Measurements from ENCODE around the gene PPAN.

The PPAN gene

DNA sequence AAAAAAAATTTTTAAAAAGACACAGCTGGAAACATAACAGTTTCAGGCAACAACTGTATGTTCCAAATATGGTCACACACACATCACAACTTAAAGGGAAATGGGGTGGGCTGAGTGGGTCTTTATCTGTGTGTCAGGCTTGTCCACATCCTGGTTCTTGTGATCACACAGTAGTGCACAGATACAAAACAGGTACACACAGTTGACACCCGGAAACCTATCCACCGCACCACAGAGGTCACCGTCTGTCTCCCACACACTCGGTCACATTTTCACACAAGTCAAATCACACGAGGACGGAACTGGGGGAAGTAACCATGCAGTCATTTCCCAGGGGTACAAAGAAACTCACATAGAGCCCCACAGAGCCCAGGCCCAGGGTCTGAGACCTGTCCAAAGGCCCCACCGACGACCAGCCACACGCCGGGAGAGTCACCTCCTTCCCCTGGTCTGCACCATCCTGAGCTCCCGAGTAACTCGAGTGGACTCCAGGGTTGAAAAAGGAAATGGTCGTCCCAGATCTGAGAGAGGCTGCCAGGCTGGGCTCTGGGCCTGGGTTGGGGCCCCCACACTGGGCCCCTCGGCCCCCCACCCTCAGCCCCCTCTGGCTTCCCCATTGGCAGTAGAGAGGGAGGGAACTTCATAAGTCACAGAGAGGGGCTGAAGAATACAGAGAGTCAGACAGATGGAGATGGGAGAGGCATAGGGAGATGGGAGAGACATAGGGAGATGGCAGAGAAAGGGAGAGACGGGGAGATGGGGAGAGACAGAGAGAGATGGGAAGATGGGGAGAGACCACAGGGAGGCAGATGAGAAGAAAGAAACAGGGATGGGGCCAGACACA is 1.3 kb upstream of the PPAN start:
- Histone ChIP-seq H3K9ac (peak overlapping the region; percentile 96), H3K9me3 (no peaks in the 10 kb centered on the region), H3K4me1 (peaks cover 91% of the 10 kb centered on the region), H3K4me3 (peak overlapping the region; percentile 85; the same call in 1 of the 2 replicates), H4K20me1 (no peaks in the 10 kb centered on the region), H3K4me2 (peak overlapping the region; percentile 97), H3K36me3 (peaks cover 28% of the 10 kb centered on the region), H3K27ac (peak overlapping the region; percentile 98), H3K27me3 (no peaks in the 10 kb centered on the region)
- no peak for TF ChIP-seq Cebpa-rat (IDR thresholded peaks at IDR 0.05)

- H3K4me3 ChIP-seq: peak overlapping the region; percentile 85
These were observed 558 bp upstream of the PPAN start for GRCh38 chr19:10105509-10106099.

DNA sequence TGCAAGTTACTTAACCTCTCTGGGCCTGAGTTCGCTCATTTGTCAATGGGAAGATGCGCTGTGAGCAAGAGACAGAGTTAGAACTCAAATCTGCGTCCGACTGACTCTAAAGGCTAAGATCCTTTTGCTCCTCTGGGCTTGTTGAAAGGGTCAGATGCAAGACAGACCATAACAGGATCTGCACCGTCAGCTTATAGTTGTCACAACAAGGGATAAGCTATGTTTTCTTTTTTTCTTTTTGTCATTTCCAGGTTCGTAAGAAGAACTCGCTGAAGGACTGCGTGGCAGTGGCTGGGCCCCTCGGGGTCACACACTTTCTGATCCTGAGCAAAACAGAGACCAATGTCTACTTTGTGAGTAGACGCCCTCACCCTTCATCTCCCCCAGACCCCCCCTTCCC is 1.1 kb downstream of the PPAN start:
- H3K4me1 ChIP-seq: peaks cover 90% of the 10 kb centered on the region

More at GRCh38 chr19:10105509-10106099, 558 bp upstream of the PPAN start:
- no peak for TF ChIP-seq Cebpa-rat (IDR thresholded peaks at IDR 0.05)
- peaks cover 92% of the 10 kb centered on the region for H3K4me1 ChIP-seq
- no peaks in the 10 kb centered on the region for H4K20me1 ChIP-seq
- H3K9ac ChIP-seq: peak overlapping the region; percentile 96
- H3K4me2 ChIP-seq: peak overlapping the region; percentile 97
- H3K27me3 ChIP-seq: no peaks in the 10 kb centered on the region
- no peaks in the 10 kb centered on the region for H3K9me3 ChIP-seq
- peaks cover 35% of the 10 kb centered on the region for H3K36me3 ChIP-seq
- peak overlapping the region; percentile 98 for H3K27ac ChIP-seq

GRCh38 chr19:10107817-10108367 is 1.7 kb downstream of the PPAN start:
- Histone ChIP-seq H3K27me3 (no peaks in the 10 kb centered on the region), H3K36me3 (peaks cover 45% of the 10 kb centered on the region), H4K20me1 (peaks cover 9% of the 10 kb centered on the region; the same call in 1 of the 2 replicates), H3K27ac (peak overlapping the region; percentile 98), H3K4me2 (peak overlapping the region; percentile 97), H3K9me3 (no peaks in the 10 kb centered on the region), H3K4me1 (peaks cover 90% of the 10 kb centered on the region), H3K9ac (peak overlapping the region; percentile 96), H3K4me3 (peak overlapping the region; percentile 85)
- no peak for TF ChIP-seq Cebpa-rat (IDR thresholded peaks at IDR 0.05)

More for the DNA sequence above, 1.1 kb downstream of the PPAN start:
- Histone ChIP-seq H3K4me3 (peak overlapping the region; percentile 85), H4K20me1 (peaks cover 3% of the 10 kb centered on the region; the same call in 1 of the 2 replicates), H3K9me3 (no peaks in the 10 kb centered on the region), H3K4me2 (peak overlapping the region; percentile 97), H3K27me3 (no peaks in the 10 kb centered on the region), H3K9ac (peak overlapping the region; percentile 96), H3K36me3 (peaks cover 45% of the 10 kb centered on the region), H3K27ac (peak overlapping the region; percentile 98)
- TF ChIP-seq Cebpa-rat (IDR thresholded peaks at IDR 0.05): no peak

- Histone ChIP-seq H3K9me3 (no peaks in the 10 kb centered on the region), H3K9ac (peak overlapping the region; percentile 78), H3K27ac (peak overlapping the region; percentile 92), H3K27me3 (no peaks in the 10 kb centered on the region), H3K4me1 (peaks cover 90% of the 10 kb centered on the region), H4K20me1 (peaks cover 25% of the 10 kb centered on the region), H3K4me2 (peak overlapping the region; percentile 97), H3K36me3 (peaks cover 59% of the 10 kb centered on the region), H3K4me3 (peak overlapping the region; percentile 62; the same call in 1 of the 2 replicates)
- TF ChIP-seq Cebpa-rat (IDR thresholded peaks at IDR 0.05): no peak
These were observed 3.4 kb downstream of the PPAN start for GRCh38 chr19:10109528-10109927.

DNA sequence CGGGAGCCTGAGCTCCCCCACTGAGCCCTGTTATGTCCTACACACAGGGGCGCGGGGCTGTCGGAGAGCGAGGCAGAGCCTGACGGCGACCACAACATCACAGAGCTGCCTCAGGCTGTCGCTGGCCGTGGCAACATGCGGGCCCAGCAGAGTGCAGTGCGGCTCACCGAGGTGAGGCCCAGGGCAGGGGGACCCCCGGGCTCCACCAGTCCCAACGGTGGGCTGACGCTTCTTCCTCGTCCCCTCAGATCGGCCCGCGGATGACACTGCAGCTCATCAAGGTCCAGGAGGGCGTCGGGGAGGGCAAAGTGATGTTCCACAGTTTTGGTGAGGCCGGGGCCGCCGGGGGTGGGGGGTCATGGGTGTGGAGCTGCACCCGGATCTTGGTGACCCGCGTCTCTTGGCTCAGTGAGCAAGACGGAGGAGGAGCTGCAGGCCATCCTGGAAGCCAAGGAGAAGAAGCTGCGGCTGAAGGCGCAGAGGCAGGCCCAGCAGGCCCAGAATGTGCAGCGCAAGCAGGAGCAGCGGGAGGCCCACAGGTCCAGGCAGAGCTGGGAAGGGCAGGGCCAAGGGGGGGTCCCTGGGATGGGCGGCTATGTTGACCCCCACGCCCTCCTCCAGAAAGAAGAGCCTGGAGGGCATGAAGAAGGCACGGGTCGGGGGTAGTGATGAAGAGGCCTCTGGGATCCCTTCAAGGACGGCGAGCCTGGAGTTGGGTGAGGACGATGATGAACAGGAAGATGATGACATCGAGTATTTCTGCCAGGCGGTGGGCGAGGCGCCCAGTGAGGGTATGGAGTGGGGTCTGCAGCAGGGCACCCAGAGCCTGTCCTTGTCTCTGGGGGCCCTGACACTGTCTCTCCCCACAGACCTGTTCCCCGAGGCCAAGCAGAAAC is 4.2 kb downstream of the PPAN start:
- no peak for TF ChIP-seq Cebpa-rat (IDR thresholded peaks at IDR 0.05)
- H3K4me3 ChIP-seq: peak overlapping the region; percentile 62
- peak overlapping the region; percentile 97 for H3K4me2 ChIP-seq
- no peaks in the 10 kb centered on the region for H3K9me3 ChIP-seq
- peaks cover 67% of the 10 kb centered on the region for H3K36me3 ChIP-seq
- no peaks in the 10 kb centered on the region for H3K27me3 ChIP-seq
- peaks cover 85% of the 10 kb centered on the region for H3K4me1 ChIP-seq
- H3K27ac ChIP-seq: peak overlapping the region; percentile 92
- peaks cover 33% of the 10 kb centered on the region for H4K20me1 ChIP-seq
- peak overlapping the region; percentile 78 for H3K9ac ChIP-seq

- TF ChIP-seq Cebpa-rat (IDR thresholded peaks at IDR 0.05): no peak
- H3K4me2 ChIP-seq: peak overlapping the region; percentile 97
- H3K27ac ChIP-seq: peak overlapping the region; percentile 92
- H3K27me3 ChIP-seq: no peaks in the 10 kb centered on the region
- no peaks in the 10 kb centered on the region for H3K9me3 ChIP-seq
- peak overlapping the region; percentile 78 for H3K9ac ChIP-seq
- H3K4me3 ChIP-seq: peak overlapping the region; percentile 62
- peaks cover 73% of the 10 kb centered on the region for H3K36me3 ChIP-seq
- H4K20me1 ChIP-seq: peaks cover 39% of the 10 kb centered on the region
- H3K4me1 ChIP-seq: peaks cover 85% of the 10 kb centered on the region
These were observed 4.8 kb downstream of the PPAN start for GRCh38 chr19:10110972-10111317.

- TF ChIP-seq Cebpa-rat (IDR thresholded peaks at IDR 0.05): no peak
- H3K27ac ChIP-seq: peak within 1 kb of the TSS; percentile 92
- peaks cover 78% of the 10 kb centered on the region for H3K36me3 ChIP-seq
- peak within 1 kb of the TSS; percentile 97 for H3K4me2 ChIP-seq
- peaks cover 44% of the 10 kb centered on the region for H4K20me1 ChIP-seq
- no peaks in the 10 kb centered on the region for H3K9me3 ChIP-seq
- H3K4me1 ChIP-seq: peaks cover 89% of the 10 kb centered on the region
- H3K9ac ChIP-seq: peak within 1 kb of the TSS; percentile 80
- peak within 1 kb of the TSS; percentile 62 for H3K4me3 ChIP-seq
- no peaks in the 10 kb centered on the region for H3K27me3 ChIP-seq
These were observed 5.2 kb downstream of the PPAN start, which contains the start of gene P2RY11 for GRCh38 chr19:10111405-10111811. P2RY11 (plus strand) TSS chr19:10111693; CDS start chr19:10111722, 29 bp downstream.
